Measurements from ENCODE around the gene UQCC3.

- no peak for TF ChIP-seq POLR2AphosphoS5 (IDR thresholded peaks at IDR 0.05; ENCODE audit: borderline replicate concordance, low read depth, low read length)
- TF ChIP-seq EZH2 (IDR thresholded peaks at IDR 0.05): no peak
Observed at GRCh38 chr11:62678433-62678769, 6.9 kb downstream of the UQCC3 start.
